Keratinocyte (primary cell): ENCODE results near the gene UNC79. TPM values are rescaled to one million over a fixed set of nuclear protein-coding genes. Genes with fewer than 3 reads are reported as not detected.

Experiments used
- DNase-seq: peaks from one replicate; pipeline ENCODE4 v3.0.0-alpha.2; 2011; ENCODE audit warnings: low read depth, missing footprints, low spot score
- FAIRE-seq: peaks from 2 replicates; lab custom pipeline; 2011; peaks lifted over from hg19 to GRCh38; lab: Jason Lieb, UNC
- H2AFZ ChIP-seq: 2 replicates; pipeline ENCODE4 v1.6.0; 2012; ENCODE audit warnings: low read length, control low read depth, inconsistent platforms; ENCODE audit not compliant: control insufficient read depth
- H3K27ac ChIP-seq: 2 replicates; pipeline ENCODE4 v1.5.1; 2011; ENCODE audit warnings: low read length; ENCODE audit not compliant: control insufficient read depth, insufficient read depth
- H3K27me3 ChIP-seq: 3 replicates; pipeline ENCODE4 v1.6.0; 2011; ENCODE audit warnings: low read length; ENCODE audit not compliant: control insufficient read depth, insufficient read depth; ENCODE audit errors: extremely low read depth
- H3K36me3 ChIP-seq, 2 experiments: 2 replicates in 1 of 2; 3 replicates in 1 of 2; pipeline ENCODE4 v1.5.1; 2011; ENCODE audit warnings: low read length in 2 of 2, mild to moderate bottlenecking in 1 of 2; ENCODE audit not compliant: control insufficient read depth in 2 of 2, insufficient read depth in 2 of 2; ENCODE audit errors: extremely low read depth in 1 of 2
- H3K4me1 ChIP-seq: 3 replicates; pipeline ENCODE4 v1.5.1; 2011; ENCODE audit warnings: low read length; ENCODE audit not compliant: control insufficient read depth, insufficient read depth; ENCODE audit errors: extremely low read depth
- H3K4me2 ChIP-seq: 3 replicates; pipeline ENCODE4 v1.6.0; 2011; ENCODE audit warnings: low read depth, low read length; ENCODE audit not compliant: control insufficient read depth, insufficient read depth; ENCODE audit errors: extremely low read depth
- H3K4me3 ChIP-seq, 3 experiments: fragments of 200-600 bp in 1 of 3; sonication (generic) in 1 of 3; 2 replicates in 2 of 3; 3 replicates in 1 of 3; pipeline ENCODE4 v1.5.1; 2011 to 2016; ENCODE audit warnings: low read length in 3 of 3, mild to moderate bottlenecking in 3 of 3, control low read depth in 2 of 3, inconsistent platforms in 1 of 3, low read depth in 1 of 3, mixed read lengths in 1 of 3, mixed run types in 1 of 3, moderate library complexity in 1 of 3; ENCODE audit not compliant: control insufficient read depth in 2 of 3, insufficient read depth in 2 of 3; ENCODE audit errors: extremely low read depth in 1 of 3
- H3K79me2 ChIP-seq: 2 replicates; pipeline ENCODE4 v1.6.0; 2012; ENCODE audit warnings: low read length; ENCODE audit not compliant: control insufficient read depth, insufficient read depth
- H3K9ac ChIP-seq: 3 replicates; pipeline ENCODE4 v1.6.0; 2011; ENCODE audit warnings: low read length; ENCODE audit not compliant: control insufficient read depth, insufficient read depth; ENCODE audit errors: extremely low read depth
- H3K9me1 ChIP-seq: 3 replicates; pipeline ENCODE4 v1.6.0; 2011; ENCODE audit warnings: low read length; ENCODE audit not compliant: control insufficient read depth, insufficient read depth; ENCODE audit errors: extremely low read depth
- H3K9me3 ChIP-seq: 2 replicates; pipeline ENCODE4 v1.5.1; 2012; ENCODE audit warnings: low read depth, low read length; ENCODE audit not compliant: control insufficient read depth
- H4K20me1 ChIP-seq: 3 replicates; pipeline ENCODE4 v1.6.0; 2011; ENCODE audit warnings: low read length; ENCODE audit not compliant: control insufficient read depth, insufficient read depth; ENCODE audit errors: extremely low read depth
- EZH2 ChIP-seq: IDR thresholded peaks from one replicate; pipeline ENCODE4 v1.6.1; 2012; ENCODE audit warnings: inconsistent platforms, mild to moderate bottlenecking, low read length, moderate library complexity
- dilution Hi-C: fragments of 300-500 bp; cut with MboI; formaldehyde crosslinking; loops from one replicate; pipeline ENCODE4 v1.7.0; 2020; ENCODE audit warnings: low sequenced_read_pairs; ENCODE audit not compliant: extremely low pct_ligation_motif_present
- polyA plus RNA-seq, 5 experiments: library from polyadenylated mRNA; depleted of rRNA in 3 of 5; stranded (reverse) in 3 of 5; stranded (forward) in 1 of 5; unstranded in 1 of 5; fragments of >200 nt; gene quantifications; 1 replicate in 1 of 5; 2 replicates in 3 of 5; 3 replicates in 1 of 5; pipeline versions ENCODE4 v1.2.1 to v1.2.3, GENCODE V29; 2011 to 2012; ENCODE audit warnings: missing spikeins in 2 of 5, low read depth in 1 of 5, low replicate concordance in 1 of 5
- TF ChIP-seq, protein P1 (sequence below), 3 experiments: IDR thresholded peaks in 1 of 3; conservative IDR thresholded peaks in 1 of 3; optimal IDR thresholded peaks in 1 of 3; 2 replicates in 2 of 3; 3 replicates in 1 of 3; pipeline versions ENCODE3 to v1.5.1; 2011; ENCODE audit warnings: low read length in 3 of 3, mild to moderate bottlenecking in 3 of 3, moderate library complexity in 2 of 3, control low read depth in 1 of 3, inconsistent platforms in 1 of 3; ENCODE audit not compliant: insufficient read depth in 2 of 3; ENCODE audit errors: extremely low read depth in 1 of 3

The UNC79 gene
- polyA plus RNA-seq, 1 donor (not counting 4 experiments of a cell fraction or from before 2014, with no cell fraction given) = 0.01 TPM

DNA sequence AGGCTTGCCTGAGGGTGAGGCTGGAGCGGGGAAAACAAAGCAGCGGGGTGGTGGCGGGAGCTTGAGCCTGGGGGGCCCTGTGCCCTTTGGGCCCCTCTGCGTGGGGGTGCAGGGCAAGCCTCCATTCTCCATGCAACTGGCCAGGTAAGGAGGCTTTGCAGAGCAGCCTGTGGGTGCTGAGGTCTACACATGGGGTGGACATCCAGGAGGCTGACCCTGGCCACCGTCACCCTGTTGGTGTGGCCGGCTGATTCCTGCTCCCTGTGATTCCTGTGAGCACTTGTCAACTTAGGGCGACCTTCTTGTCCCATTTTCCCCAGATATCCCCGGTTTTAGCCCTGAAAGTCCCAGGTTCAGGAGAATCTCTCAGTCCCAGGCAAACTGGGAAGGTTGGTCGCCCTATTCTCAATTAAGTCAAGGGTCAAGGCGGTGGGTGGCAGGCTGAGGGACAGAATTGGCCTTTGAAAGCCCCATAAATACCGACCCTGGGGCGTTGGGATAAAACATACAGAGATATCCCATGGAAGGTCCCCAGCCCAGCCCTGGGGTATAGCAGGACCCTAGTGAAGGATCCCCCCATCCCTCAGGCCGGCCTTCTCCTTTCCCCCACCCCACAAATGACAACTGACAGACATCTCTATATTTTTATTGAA lies 287.1 kb downstream of the UNC79 start:
- H3K27ac ChIP-seq = no peak overlapping the region
- no peak for TF ChIP-seq EZH2
- TF ChIP-seq, protein P1, sequence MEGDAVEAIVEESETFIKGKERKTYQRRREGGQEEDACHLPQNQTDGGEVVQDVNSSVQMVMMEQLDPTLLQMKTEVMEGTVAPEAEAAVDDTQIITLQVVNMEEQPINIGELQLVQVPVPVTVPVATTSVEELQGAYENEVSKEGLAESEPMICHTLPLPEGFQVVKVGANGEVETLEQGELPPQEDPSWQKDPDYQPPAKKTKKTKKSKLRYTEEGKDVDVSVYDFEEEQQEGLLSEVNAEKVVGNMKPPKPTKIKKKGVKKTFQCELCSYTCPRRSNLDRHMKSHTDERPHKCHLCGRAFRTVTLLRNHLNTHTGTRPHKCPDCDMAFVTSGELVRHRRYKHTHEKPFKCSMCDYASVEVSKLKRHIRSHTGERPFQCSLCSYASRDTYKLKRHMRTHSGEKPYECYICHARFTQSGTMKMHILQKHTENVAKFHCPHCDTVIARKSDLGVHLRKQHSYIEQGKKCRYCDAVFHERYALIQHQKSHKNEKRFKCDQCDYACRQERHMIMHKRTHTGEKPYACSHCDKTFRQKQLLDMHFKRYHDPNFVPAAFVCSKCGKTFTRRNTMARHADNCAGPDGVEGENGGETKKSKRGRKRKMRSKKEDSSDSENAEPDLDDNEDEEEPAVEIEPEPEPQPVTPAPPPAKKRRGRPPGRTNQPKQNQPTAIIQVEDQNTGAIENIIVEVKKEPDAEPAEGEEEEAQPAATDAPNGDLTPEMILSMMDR (optimal IDR thresholded peaks at IDR 0.05 in 1 of 3, IDR thresholded peaks at IDR 0.05 in 1 of 3, conservative IDR thresholded peaks at IDR 0.05 in 1 of 3; ENCODE audit: extremely low read depth in 1 of 3, insufficient read depth in 2 of 3, low read length in 3 of 3) = no peak
- no peaks in the 10 kb centered on the region for H3K9me1 ChIP-seq
- H3K36me3 ChIP-seq = no peaks in the 10 kb centered on the region
- no peaks in the 10 kb centered on the region for H3K4me1 ChIP-seq
- no peaks in the 10 kb centered on the region for H4K20me1 ChIP-seq
- DNase-seq (no peak), FAIRE-seq (no peak)
- H3K4me3 ChIP-seq = no peak overlapping the region
- H3K4me2 ChIP-seq = no peak overlapping the region
- dilution Hi-C loops = no loop called here
- peaks cover 3% of the 10 kb centered on the region for H3K9me3 ChIP-seq
- H3K79me2 ChIP-seq = no peaks in the 10 kb centered on the region
- H3K9ac ChIP-seq = no peak overlapping the region
- no peaks in the 10 kb centered on the region for H3K27me3 ChIP-seq
- no peak overlapping the region for H2AFZ ChIP-seq

DNA sequence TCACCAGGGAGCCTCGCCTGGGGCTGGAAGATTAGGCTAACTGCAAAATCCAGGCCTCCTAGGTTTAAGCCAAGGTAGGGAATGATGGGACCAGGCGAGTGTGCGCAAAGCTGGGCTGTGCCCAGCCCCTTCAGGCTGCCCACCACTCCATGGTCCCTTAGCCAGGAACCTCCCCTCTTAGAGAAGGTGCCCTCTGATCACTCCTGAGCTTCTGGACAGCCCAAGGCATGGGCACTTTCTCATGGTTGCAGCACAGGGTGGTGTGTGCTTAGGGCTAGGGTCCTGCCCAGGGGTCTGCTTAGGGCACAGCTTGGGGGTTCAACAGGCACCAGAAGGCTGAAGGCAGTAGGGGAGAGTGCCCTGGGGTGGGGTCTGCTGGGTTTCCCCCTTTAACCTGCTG lies 288.5 kb downstream of the UNC79 start:
- Histone ChIP-seq H3K4me3 (no peak overlapping the region), H3K4me1 (no peaks in the 10 kb centered on the region), H3K9me1 (no peaks in the 10 kb centered on the region), H3K79me2 (no peaks in the 10 kb centered on the region), H3K9ac (no peak overlapping the region), H2AFZ (no peak overlapping the region), H3K9me3 (peaks cover 3% of the 10 kb centered on the region), H3K36me3 (no peaks in the 10 kb centered on the region), H3K27ac (no peak overlapping the region), H3K27me3 (no peaks in the 10 kb centered on the region), H4K20me1 (no peaks in the 10 kb centered on the region), H3K4me2 (no peak overlapping the region)
- FAIRE-seq = no peak
- DNase-seq = no peak
- dilution Hi-C loops = no loop called here
- TF ChIP-seq, protein P1 (optimal IDR thresholded peaks at IDR 0.05 in 1 of 3, IDR thresholded peaks at IDR 0.05 in 1 of 3, conservative IDR thresholded peaks at IDR 0.05 in 1 of 3; ENCODE audit: extremely low read depth in 1 of 3, insufficient read depth in 2 of 3, low read length in 3 of 3) = no peak
- no peak for TF ChIP-seq EZH2
